ENCODE measurements around the gene SLC15A1. TPM values are rescaled to one million over a fixed set of nuclear protein-coding genes. Genes with fewer than 3 reads are reported as not detected.

Gene SLC15A1
- total RNA-seq, 2 donors from 2014 or later, result 0.53 to 0.81 TPM

DNA sequence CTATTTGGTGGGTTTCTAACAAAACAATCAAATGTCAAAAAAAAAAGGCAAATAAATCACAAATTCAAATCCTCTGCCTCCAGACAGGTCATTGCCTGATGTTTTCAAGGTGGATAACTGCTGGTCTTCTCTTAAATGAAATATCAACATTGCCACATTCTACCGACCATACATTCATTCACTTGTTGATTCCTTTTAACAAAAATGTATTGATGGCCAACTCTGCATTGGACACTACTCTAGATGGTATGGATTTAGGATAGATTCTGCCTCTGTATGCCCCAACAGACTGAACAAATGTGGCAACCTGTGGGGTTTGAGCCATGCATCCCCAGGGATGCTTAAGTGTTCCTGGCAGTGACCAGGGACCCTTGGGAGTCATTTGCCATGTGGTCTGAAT, 88.0 kb downstream of the SLC15A1 start:
- Histone ChIP-seq H3K9me3 (ENCODE audit: control insufficient read depth, low read length) (no peaks in the 10 kb centered on the region), H3K9ac (ENCODE audit: extremely low read depth, low read length, poor library complexity, severe bottlenecking) (no peak overlapping the region), H3K27ac (ENCODE audit: low read depth, low read length) (no peak overlapping the region), H3K36me3 (ENCODE audit: control insufficient read depth, insufficient read depth, low read length) (no peaks in the 10 kb centered on the region), H3K27me3 (ENCODE audit: control insufficient read depth, insufficient read depth, low read length, poor library complexity, severe bottlenecking) (no peaks in the 10 kb centered on the region), H3K4me1 (ENCODE audit: control insufficient read depth, insufficient read depth, low read length) (peaks cover 15% of the 10 kb centered on the region), H3K4me3 (ENCODE audit: low read length) (no peak overlapping the region)
- Mint-ChIP-seq H3K27me3 (ENCODE audit: insufficient read depth) (peaks cover 2% of the 10 kb centered on the region), H3K27ac (no peak overlapping the region), H3K4me1 (peaks cover 20% of the 10 kb centered on the region), H3K36me3 (ENCODE audit: low read depth) (no peaks in the 10 kb centered on the region), H3K9me3 (peaks cover 4% of the 10 kb centered on the region), H3K4me3 (no peak overlapping the region)
- WGBS, 2 experiments (ENCODE audit: insufficient coverage in 1 of 2, insufficient read length in 1 of 2), result 91% methylated on average over 1 of the region's 1 CpG; no CpG with 5 or more reads in 1 of the 2 experiments
- DNase-seq, result no peak
- TF ChIP-seq, protein P1, sequence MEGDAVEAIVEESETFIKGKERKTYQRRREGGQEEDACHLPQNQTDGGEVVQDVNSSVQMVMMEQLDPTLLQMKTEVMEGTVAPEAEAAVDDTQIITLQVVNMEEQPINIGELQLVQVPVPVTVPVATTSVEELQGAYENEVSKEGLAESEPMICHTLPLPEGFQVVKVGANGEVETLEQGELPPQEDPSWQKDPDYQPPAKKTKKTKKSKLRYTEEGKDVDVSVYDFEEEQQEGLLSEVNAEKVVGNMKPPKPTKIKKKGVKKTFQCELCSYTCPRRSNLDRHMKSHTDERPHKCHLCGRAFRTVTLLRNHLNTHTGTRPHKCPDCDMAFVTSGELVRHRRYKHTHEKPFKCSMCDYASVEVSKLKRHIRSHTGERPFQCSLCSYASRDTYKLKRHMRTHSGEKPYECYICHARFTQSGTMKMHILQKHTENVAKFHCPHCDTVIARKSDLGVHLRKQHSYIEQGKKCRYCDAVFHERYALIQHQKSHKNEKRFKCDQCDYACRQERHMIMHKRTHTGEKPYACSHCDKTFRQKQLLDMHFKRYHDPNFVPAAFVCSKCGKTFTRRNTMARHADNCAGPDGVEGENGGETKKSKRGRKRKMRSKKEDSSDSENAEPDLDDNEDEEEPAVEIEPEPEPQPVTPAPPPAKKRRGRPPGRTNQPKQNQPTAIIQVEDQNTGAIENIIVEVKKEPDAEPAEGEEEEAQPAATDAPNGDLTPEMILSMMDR (conservative IDR thresholded peaks at IDR 0.05), result no peak

DNA sequence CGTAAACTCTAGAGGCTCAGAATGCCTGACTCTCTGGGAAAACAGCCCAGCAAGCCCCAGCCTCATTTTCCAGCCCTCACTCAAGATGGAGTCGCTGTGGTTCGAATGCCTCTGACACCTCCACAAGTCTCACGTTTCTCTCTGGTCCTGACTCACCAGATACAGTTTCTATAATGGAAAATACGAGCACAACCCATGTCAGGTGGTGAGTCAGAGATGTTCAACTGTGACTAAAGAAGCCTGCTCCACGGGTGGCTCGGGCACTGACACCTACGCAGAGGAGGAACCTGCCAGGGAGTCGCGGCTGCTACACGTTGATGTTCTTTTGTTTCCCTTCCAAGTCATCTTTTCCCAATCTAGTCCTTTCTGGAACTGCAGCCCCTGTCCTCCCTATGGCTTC, 88.4 kb downstream of the SLC15A1 start:
- Mint-ChIP-seq H3K36me3 (ENCODE audit: low read depth) (no peaks in the 10 kb centered on the region), H3K9me3 (peaks cover 9% of the 10 kb centered on the region), H3K27ac (no peak overlapping the region), H3K4me3 (no peak overlapping the region), H3K27me3 (ENCODE audit: insufficient read depth) (peaks cover 2% of the 10 kb centered on the region), H3K4me1 (peaks cover 20% of the 10 kb centered on the region)
- Histone ChIP-seq H3K4me3 (ENCODE audit: low read length) (no peak overlapping the region), H3K9me3 (ENCODE audit: control insufficient read depth, low read length) (peaks cover 4% of the 10 kb centered on the region), H3K27ac (ENCODE audit: low read depth, low read length) (no peak overlapping the region), H3K9ac (ENCODE audit: extremely low read depth, low read length, poor library complexity, severe bottlenecking) (no peak overlapping the region), H3K27me3 (ENCODE audit: control insufficient read depth, insufficient read depth, low read length, poor library complexity, severe bottlenecking) (no peaks in the 10 kb centered on the region), H3K36me3 (ENCODE audit: control insufficient read depth, insufficient read depth, low read length) (no peaks in the 10 kb centered on the region), H3K4me1 (ENCODE audit: control insufficient read depth, insufficient read depth, low read length) (peaks cover 15% of the 10 kb centered on the region)
- no peak for DNase-seq
- 80% methylated on average over 11 of the region's 11 CpGs for WGBS, 2 experiments (ENCODE audit: insufficient coverage in 1 of 2, insufficient read length in 1 of 2)
- TF ChIP-seq, protein P1 (conservative IDR thresholded peaks at IDR 0.05), result no peak

DNA sequence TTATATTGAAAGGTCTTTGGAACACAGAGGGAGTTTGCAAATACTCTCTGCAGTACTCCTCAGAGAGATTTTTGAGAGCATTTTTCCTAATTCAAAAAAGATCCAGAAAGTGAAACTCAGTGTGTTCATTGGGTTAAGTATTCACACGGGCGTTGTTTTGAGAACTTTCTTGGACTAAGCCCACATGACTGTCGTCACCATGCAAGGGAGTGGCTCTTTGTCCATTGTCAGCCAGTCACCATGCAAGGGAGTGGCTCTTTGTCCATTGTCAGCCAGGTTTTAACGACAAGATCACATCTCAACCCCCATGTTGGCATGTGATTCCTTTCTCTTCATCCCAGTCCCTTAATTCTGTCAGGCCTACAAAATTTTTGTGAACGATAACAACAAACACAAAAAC, 94.3 kb downstream of the SLC15A1 start:
- 89 to 95% methylated on average over 4 to 5 of the region's 5 CpGs for WGBS, 2 experiments (ENCODE audit: insufficient coverage in 1 of 2, insufficient read length in 1 of 2)
- Histone ChIP-seq H3K36me3 (ENCODE audit: control insufficient read depth, insufficient read depth, low read length) (no peaks in the 10 kb centered on the region), H3K4me1 (ENCODE audit: control insufficient read depth, insufficient read depth, low read length) (no peaks in the 10 kb centered on the region), H3K4me3 (ENCODE audit: low read length) (no peak overlapping the region), H3K9me3 (ENCODE audit: control insufficient read depth, low read length) (peaks cover 7% of the 10 kb centered on the region), H3K27me3 (ENCODE audit: control insufficient read depth, insufficient read depth, low read length, poor library complexity, severe bottlenecking) (no peaks in the 10 kb centered on the region), H3K27ac (ENCODE audit: low read depth, low read length) (no peak overlapping the region), H3K9ac (ENCODE audit: extremely low read depth, low read length, poor library complexity, severe bottlenecking) (no peak overlapping the region)
- DNase-seq, result no peak
- TF ChIP-seq, protein P1 (conservative IDR thresholded peaks at IDR 0.05), result no peak
- no peaks in the 10 kb centered on the region for H3K36me3 Mint-ChIP-seq (ENCODE audit: low read depth)
- peaks cover 2% of the 10 kb centered on the region for H3K27me3 Mint-ChIP-seq (ENCODE audit: insufficient read depth)
- peaks cover 22% of the 10 kb centered on the region for H3K9me3 Mint-ChIP-seq
- no peak overlapping the region for H3K4me3 Mint-ChIP-seq
- no peak overlapping the region for H3K27ac Mint-ChIP-seq
- H3K4me1 Mint-ChIP-seq, result peaks cover 2% of the 10 kb centered on the region
